NB4 (cell line): ENCODE data around the gene PLEKHM2.

ENCODE experiments used
- CTCF ChIP-seq: IDR thresholded peaks from one replicate; pipeline ENCODE4 v1.5.1; 2012; ENCODE audit warnings: low read depth, low read length
- POLR2A ChIP-seq: IDR thresholded peaks from 2 replicates; pipeline ENCODE4 v1.6.1; 2011; ENCODE audit warnings: mild to moderate bottlenecking; ENCODE audit not compliant: insufficient read length; ENCODE audit errors: extremely low read depth

DNA sequence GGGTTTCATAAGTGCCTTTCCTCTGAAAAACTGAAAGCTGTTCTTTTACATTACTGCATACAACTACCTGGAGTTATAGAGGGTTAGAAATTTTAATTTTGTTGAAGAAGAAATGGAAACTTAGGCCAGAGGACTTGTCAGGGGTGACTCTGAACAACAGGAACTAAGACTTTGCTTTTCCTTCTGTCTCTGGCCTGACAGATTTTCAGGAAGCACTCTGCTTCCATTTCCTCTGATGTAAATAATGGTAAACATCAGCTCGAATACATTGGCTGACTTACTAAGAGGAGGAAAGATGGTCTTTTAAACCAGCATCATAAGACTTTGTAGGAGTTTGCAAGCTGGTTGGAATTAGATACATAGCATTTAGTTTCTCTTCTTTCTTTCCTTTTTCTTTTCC is 27.1 kb upstream of the PLEKHM2 start:
- TF ChIP-seq CTCF: no peak
- no peak for TF ChIP-seq POLR2A
